ENCODE data around the gene ILK.
A peak's percentile ranks its signal among the peaks of the same experiment; 100 is the strongest.

Gene ILK

GRCh38 chr11:6572215-6572614 is 31.4 kb upstream of the ILK start:
- no peak for TF ChIP-seq Cebpa-rat (IDR thresholded peaks at IDR 0.05)
- H3K4me3 ChIP-seq, result no peak overlapping the region
- peaks cover 41% of the 10 kb centered on the region for H3K36me3 ChIP-seq
- H3K9me3 ChIP-seq, result peaks cover 16% of the 10 kb centered on the region
- no peak overlapping the region for H3K9ac ChIP-seq
- peaks cover 7% of the 10 kb centered on the region for H3K4me1 ChIP-seq
- H3K27me3 ChIP-seq, result no peaks in the 10 kb centered on the region
- no peak overlapping the region for H3K4me2 ChIP-seq
- H4K20me1 ChIP-seq, result 0 out of 2 replicates have a peak, but pooled peaks cover 6% of the 10 kb centered on the region
- no peak overlapping the region for H3K27ac ChIP-seq

- Histone ChIP-seq H3K4me3 (no peak overlapping the region), H3K36me3 (peaks cover 39% of the 10 kb centered on the region), H3K27me3 (no peaks in the 10 kb centered on the region), H3K9ac (no peak overlapping the region), H3K4me2 (no peak overlapping the region), H3K4me1 (peaks cover 14% of the 10 kb centered on the region), H3K27ac (no peak overlapping the region), H3K9me3 (peaks cover 16% of the 10 kb centered on the region), H4K20me1 (0 out of 2 replicates have a peak, but pooled peaks cover 6% of the 10 kb centered on the region)
- no peak for TF ChIP-seq Cebpa-rat (IDR thresholded peaks at IDR 0.05)
Observed at GRCh38 chr11:6574816-6575715, 28.5 kb upstream of the ILK start.

GRCh38 chr11:6576471-6577373 is 26.9 kb upstream of the ILK start:
- Histone ChIP-seq H3K4me3 (no peak overlapping the region), H3K36me3 (peaks cover 36% of the 10 kb centered on the region), H4K20me1 (0 out of 2 replicates have a peak, but pooled peaks cover 6% of the 10 kb centered on the region), H3K9ac (no peak overlapping the region), H3K4me1 (peaks cover 14% of the 10 kb centered on the region), H3K4me2 (peak overlapping the region; percentile 29; the same call in 1 of the 2 replicates), H3K9me3 (peaks cover 6% of the 10 kb centered on the region), H3K27me3 (no peaks in the 10 kb centered on the region), H3K27ac (no peak overlapping the region)
- no peak for TF ChIP-seq Cebpa-rat (IDR thresholded peaks at IDR 0.05)

GRCh38 chr11:6578134-6578533 is 25.4 kb upstream of the ILK start:
- no peak overlapping the region for H3K9ac ChIP-seq
- peaks cover 6% of the 10 kb centered on the region; the same call in 1 of the 2 replicates for H3K9me3 ChIP-seq
- H3K4me3 ChIP-seq, result no peak overlapping the region
- peaks cover 14% of the 10 kb centered on the region for H3K4me1 ChIP-seq
- H3K27me3 ChIP-seq, result no peaks in the 10 kb centered on the region
- H4K20me1 ChIP-seq, result 0 out of 2 replicates have a peak, but pooled peaks cover 6% of the 10 kb centered on the region
- no peak overlapping the region for H3K4me2 ChIP-seq
- H3K27ac ChIP-seq, result no peak overlapping the region
- no peak for TF ChIP-seq Cebpa-rat (IDR thresholded peaks at IDR 0.05)
- H3K36me3 ChIP-seq, result peaks cover 28% of the 10 kb centered on the region

- no peak overlapping the region for H3K9ac ChIP-seq
- peaks cover 29% of the 10 kb centered on the region for H3K36me3 ChIP-seq
- peaks cover 14% of the 10 kb centered on the region for H3K4me1 ChIP-seq
- no peaks in the 10 kb centered on the region for H3K27me3 ChIP-seq
- no peak overlapping the region for H3K4me3 ChIP-seq
- peaks cover 22% of the 10 kb centered on the region for H3K9me3 ChIP-seq
- H3K4me2 ChIP-seq, result no peak overlapping the region
- H3K27ac ChIP-seq, result no peak overlapping the region
- TF ChIP-seq Cebpa-rat (IDR thresholded peaks at IDR 0.05), result no peak
- H4K20me1 ChIP-seq, result 0 out of 2 replicates have a peak, but pooled peaks cover 6% of the 10 kb centered on the region
Observed at GRCh38 chr11:6579681-6580080, 23.9 kb upstream of the ILK start.

- no peaks in the 10 kb centered on the region for H3K27me3 ChIP-seq
- no peak for TF ChIP-seq Cebpa-rat (IDR thresholded peaks at IDR 0.05)
- H4K20me1 ChIP-seq, result no peaks in the 10 kb centered on the region
- H3K4me1 ChIP-seq, result no peaks in the 10 kb centered on the region
- peaks cover 48% of the 10 kb centered on the region for H3K36me3 ChIP-seq
- H3K27ac ChIP-seq, result no peak overlapping the region
- H3K4me2 ChIP-seq, result no peak overlapping the region
- H3K9me3 ChIP-seq, result peaks cover 48% of the 10 kb centered on the region
- H3K9ac ChIP-seq, result no peak overlapping the region
- H3K4me3 ChIP-seq, result no peak overlapping the region
Observed at GRCh38 chr11:6583584-6583983, 20.0 kb upstream of the ILK start.

GRCh38 chr11:6584528-6584927 is 19.0 kb upstream of the ILK start:
- H3K27ac ChIP-seq, result no peak overlapping the region
- H3K9me3 ChIP-seq, result peaks cover 48% of the 10 kb centered on the region
- peaks cover 44% of the 10 kb centered on the region for H3K36me3 ChIP-seq
- H3K4me1 ChIP-seq, result no peaks in the 10 kb centered on the region
- H3K4me2 ChIP-seq, result no peak overlapping the region
- H3K9ac ChIP-seq, result no peak overlapping the region
- TF ChIP-seq Cebpa-rat (IDR thresholded peaks at IDR 0.05), result no peak
- H3K4me3 ChIP-seq, result no peak overlapping the region
- no peaks in the 10 kb centered on the region for H3K27me3 ChIP-seq
- no peaks in the 10 kb centered on the region for H4K20me1 ChIP-seq

GRCh38 chr11:6586434-6587359 is 16.9 kb upstream of the ILK start:
- no peak overlapping the region for H3K9ac ChIP-seq
- no peaks in the 10 kb centered on the region for H4K20me1 ChIP-seq
- no peaks in the 10 kb centered on the region for H3K4me1 ChIP-seq
- no peak overlapping the region for H3K4me3 ChIP-seq
- H3K9me3 ChIP-seq, result peaks cover 45% of the 10 kb centered on the region
- peaks cover 29% of the 10 kb centered on the region for H3K36me3 ChIP-seq
- H3K4me2 ChIP-seq, result no peak overlapping the region
- TF ChIP-seq Cebpa-rat (IDR thresholded peaks at IDR 0.05), result no peak
- no peaks in the 10 kb centered on the region for H3K27me3 ChIP-seq
- H3K27ac ChIP-seq, result no peak overlapping the region

Data from BLaER1 (cell line).